Measurements from ENCODE around the gene FLT4.

FLT4 gene

DNA sequence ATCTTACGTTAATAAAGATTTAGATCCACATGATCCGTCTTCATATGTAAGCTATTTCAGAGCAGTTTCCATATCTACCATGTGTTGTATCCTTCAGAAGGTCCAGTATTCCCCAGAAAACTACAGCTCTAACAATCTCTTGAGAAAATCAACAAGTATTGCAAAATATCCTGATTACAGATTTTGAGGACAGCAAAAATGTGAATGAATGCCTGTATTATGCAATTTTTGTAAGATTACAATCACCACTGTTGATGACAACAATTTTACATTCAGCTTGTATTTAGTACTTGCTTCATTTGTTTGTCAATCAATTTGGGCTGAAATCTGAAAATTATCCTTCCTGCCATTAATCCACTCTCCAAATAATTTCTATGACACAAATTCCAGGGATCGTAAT lies 43.0 kb upstream of the FLT4 start:
- TF ChIP-seq ZBTB7A (IDR thresholded peaks at IDR 0.05; ENCODE audit: low read depth) (no peak), TAF1 (IDR thresholded peaks at IDR 0.05; ENCODE audit: low read depth) (no peak), RAD21 (IDR thresholded peaks at IDR 0.05; ENCODE audit: low read depth) (no peak), CEBPB (IDR thresholded peaks at IDR 0.05) (no peak), EP300 (IDR thresholded peaks at IDR 0.05; ENCODE audit: borderline replicate concordance) (no peak), TEAD4 (IDR thresholded peaks at IDR 0.05) (no peak), EGR1 (IDR thresholded peaks at IDR 0.05) (no peak)
- TF ChIP-seq, protein P1, sequence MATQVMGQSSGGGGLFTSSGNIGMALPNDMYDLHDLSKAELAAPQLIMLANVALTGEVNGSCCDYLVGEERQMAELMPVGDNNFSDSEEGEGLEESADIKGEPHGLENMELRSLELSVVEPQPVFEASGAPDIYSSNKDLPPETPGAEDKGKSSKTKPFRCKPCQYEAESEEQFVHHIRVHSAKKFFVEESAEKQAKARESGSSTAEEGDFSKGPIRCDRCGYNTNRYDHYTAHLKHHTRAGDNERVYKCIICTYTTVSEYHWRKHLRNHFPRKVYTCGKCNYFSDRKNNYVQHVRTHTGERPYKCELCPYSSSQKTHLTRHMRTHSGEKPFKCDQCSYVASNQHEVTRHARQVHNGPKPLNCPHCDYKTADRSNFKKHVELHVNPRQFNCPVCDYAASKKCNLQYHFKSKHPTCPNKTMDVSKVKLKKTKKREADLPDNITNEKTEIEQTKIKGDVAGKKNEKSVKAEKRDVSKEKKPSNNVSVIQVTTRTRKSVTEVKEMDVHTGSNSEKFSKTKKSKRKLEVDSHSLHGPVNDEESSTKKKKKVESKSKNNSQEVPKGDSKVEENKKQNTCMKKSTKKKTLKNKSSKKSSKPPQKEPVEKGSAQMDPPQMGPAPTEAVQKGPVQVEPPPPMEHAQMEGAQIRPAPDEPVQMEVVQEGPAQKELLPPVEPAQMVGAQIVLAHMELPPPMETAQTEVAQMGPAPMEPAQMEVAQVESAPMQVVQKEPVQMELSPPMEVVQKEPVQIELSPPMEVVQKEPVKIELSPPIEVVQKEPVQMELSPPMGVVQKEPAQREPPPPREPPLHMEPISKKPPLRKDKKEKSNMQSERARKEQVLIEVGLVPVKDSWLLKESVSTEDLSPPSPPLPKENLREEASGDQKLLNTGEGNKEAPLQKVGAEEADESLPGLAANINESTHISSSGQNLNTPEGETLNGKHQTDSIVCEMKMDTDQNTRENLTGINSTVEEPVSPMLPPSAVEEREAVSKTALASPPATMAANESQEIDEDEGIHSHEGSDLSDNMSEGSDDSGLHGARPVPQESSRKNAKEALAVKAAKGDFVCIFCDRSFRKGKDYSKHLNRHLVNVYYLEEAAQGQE (IDR thresholded peaks at IDR 0.05; ENCODE audit: low read depth): no peak
- TF ChIP-seq, protein P2, sequence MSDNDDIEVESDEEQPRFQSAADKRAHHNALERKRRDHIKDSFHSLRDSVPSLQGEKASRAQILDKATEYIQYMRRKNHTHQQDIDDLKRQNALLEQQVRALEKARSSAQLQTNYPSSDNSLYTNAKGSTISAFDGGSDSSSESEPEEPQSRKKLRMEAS (IDR thresholded peaks at IDR 0.05): no peak
- TF ChIP-seq, protein P3, sequence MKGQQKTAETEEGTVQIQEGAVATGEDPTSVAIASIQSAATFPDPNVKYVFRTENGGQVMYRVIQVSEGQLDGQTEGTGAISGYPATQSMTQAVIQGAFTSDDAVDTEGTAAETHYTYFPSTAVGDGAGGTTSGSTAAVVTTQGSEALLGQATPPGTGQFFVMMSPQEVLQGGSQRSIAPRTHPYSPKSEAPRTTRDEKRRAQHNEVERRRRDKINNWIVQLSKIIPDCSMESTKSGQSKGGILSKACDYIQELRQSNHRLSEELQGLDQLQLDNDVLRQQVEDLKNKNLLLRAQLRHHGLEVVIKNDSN (IDR thresholded peaks at IDR 0.05): no peak

DNA sequence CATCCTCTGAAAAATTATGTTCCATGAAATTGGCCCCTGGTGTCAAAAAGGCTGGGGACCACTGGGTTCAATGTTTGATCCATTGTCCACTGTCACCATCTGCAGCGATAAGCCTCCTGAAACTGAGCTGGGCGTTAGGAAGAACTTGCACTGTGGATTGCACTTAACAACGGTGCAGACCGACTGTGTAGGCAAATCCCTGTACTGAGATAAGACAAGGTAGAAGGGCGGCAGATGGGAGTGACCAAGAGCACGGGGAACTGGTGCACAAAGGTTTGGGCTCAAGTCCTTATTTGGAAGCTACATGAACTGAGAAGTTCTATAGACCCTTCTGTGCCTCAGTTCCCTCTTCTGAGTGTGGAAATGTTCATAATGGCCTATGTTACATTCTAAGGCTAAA lies 41.6 kb upstream of the FLT4 start:
- TF ChIP-seq FOXM1 (IDR thresholded peaks at IDR 0.05; ENCODE audit: borderline replicate concordance, low read depth) (no peak), TCF12 (IDR thresholded peaks at IDR 0.05; ENCODE audit: low read depth) (no peak), NFIC (IDR thresholded peaks at IDR 0.05) (no peak), EP300 (IDR thresholded peaks at IDR 0.05; ENCODE audit: borderline replicate concordance) (no peak), TAF1 (IDR thresholded peaks at IDR 0.05; ENCODE audit: low read depth) (no peak), ZBTB7A (IDR thresholded peaks at IDR 0.05; ENCODE audit: low read depth) (no peak), CREB1 (IDR thresholded peaks at IDR 0.05; ENCODE audit: low read depth) (no peak), EGR1 (IDR thresholded peaks at IDR 0.05) (no peak), YY1 (IDR thresholded peaks at IDR 0.05; ENCODE audit: low read depth) (no peak), CEBPB (IDR thresholded peaks at IDR 0.05) (no peak), RAD21 (IDR thresholded peaks at IDR 0.05; ENCODE audit: low read depth) (no peak), TEAD4 (IDR thresholded peaks at IDR 0.05) (no peak)
- TF ChIP-seq, protein P1 (IDR thresholded peaks at IDR 0.05; ENCODE audit: low read depth): no peak
- TF ChIP-seq, protein P3 (IDR thresholded peaks at IDR 0.05): no peak
- TF ChIP-seq, protein P2 (IDR thresholded peaks at IDR 0.05): no peak

DNA sequence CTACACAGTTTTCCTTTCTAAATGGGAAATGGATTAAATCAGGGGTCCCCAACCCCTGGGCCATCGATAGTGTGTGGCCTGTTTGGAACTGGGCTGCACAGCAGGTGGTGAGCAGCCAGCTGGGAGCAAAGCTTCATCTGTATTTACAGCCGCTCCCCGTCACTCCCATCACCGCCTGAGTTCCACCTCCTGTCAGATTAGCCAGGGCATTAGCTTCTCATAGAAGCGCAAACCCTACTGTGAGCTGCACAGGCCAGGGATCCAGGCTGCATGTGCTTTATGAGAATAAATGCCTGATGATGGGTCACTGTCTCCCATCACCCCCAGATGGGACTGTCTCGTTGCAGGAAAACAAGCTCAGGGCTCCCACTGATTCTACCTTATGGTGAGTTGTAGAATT lies 41.2 kb upstream of the FLT4 start:
- no peak for TF ChIP-seq EGR1 (IDR thresholded peaks at IDR 0.05)
- TF ChIP-seq, protein P2 (IDR thresholded peaks at IDR 0.05): no peak
- TF ChIP-seq TEAD4 (IDR thresholded peaks at IDR 0.05): no peak

DNA sequence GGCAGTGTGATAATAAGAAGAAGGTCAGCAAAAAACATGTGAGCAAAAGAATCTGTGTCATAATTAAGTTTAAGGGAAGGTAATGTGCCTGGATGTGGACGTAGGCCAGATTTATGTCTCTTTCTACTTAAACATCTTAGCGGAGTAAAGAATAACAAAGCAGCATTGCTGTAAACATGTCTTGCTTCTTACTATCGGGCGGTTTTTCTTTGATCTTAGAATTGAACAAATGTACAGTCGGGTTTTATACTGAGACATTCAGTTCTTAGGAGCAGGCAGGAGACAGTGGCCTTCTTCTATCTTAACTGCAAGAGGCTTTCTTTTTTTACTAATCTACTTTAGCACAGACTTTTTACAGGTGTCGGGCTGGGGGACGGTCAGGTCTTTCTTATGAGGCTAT lies 40.4 kb upstream of the FLT4 start:
- TF ChIP-seq TCF12 (IDR thresholded peaks at IDR 0.05; ENCODE audit: low read depth) (no peak), TEAD4 (IDR thresholded peaks at IDR 0.05) (no peak), FOXM1 (IDR thresholded peaks at IDR 0.05; ENCODE audit: borderline replicate concordance, low read depth) (no peak), EP300 (IDR thresholded peaks at IDR 0.05; ENCODE audit: borderline replicate concordance) (no peak), CEBPB (IDR thresholded peaks at IDR 0.05) (no peak), YY1 (IDR thresholded peaks at IDR 0.05; ENCODE audit: low read depth) (no peak), EGR1 (IDR thresholded peaks at IDR 0.05) (no peak), NFIC (IDR thresholded peaks at IDR 0.05) (no peak), CREB1 (IDR thresholded peaks at IDR 0.05; ENCODE audit: low read depth) (no peak), ZBTB7A (IDR thresholded peaks at IDR 0.05; ENCODE audit: low read depth) (no peak), RAD21 (IDR thresholded peaks at IDR 0.05; ENCODE audit: low read depth) (no peak)
- TF ChIP-seq, protein P3 (IDR thresholded peaks at IDR 0.05): no peak
- TF ChIP-seq, protein P1 (IDR thresholded peaks at IDR 0.05; ENCODE audit: low read depth): no peak
- TF ChIP-seq, protein P2 (IDR thresholded peaks at IDR 0.05): no peak

Measured in Ishikawa (cell line).